Measurements from ENCODE around the gene KLF7.

The KLF7 gene

GRCh38 chr2:207123776-207124391 is 41.9 kb downstream of the KLF7 start:
- no peak for DNase-seq (ENCODE audit: low spot score)

- no peak for DNase-seq (ENCODE audit: low spot score)
Measured at GRCh38 chr2:207123335-207123744, 42.4 kb downstream of the KLF7 start.

GRCh38 chr2:207122651-207123334 is 43.0 kb downstream of the KLF7 start:
- DNase-seq (ENCODE audit: low spot score) = no peak

GRCh38 chr2:207121784-207122183 is 44.0 kb downstream of the KLF7 start:
- peak; percentile 76 for DNase-seq (ENCODE audit: low spot score)

GRCh38 chr2:207119048-207119447 is 46.7 kb downstream of the KLF7 start:
- no peak for DNase-seq (ENCODE audit: low spot score)

- no peak for DNase-seq (ENCODE audit: low spot score)
Measured at GRCh38 chr2:207117668-207118067, 48.1 kb downstream of the KLF7 start.

- DNase-seq (ENCODE audit: low spot score) = no peak
Measured at GRCh38 chr2:207115715-207116364, 49.9 kb downstream of the KLF7 start.

- no peak for DNase-seq (ENCODE audit: low spot score)
Measured at GRCh38 chr2:207113414-207113813, 52.3 kb downstream of the KLF7 start.

GRCh38 chr2:207112785-207113184 is 53.0 kb downstream of the KLF7 start:
- DNase-seq (ENCODE audit: low spot score) = no peak

- no peak for DNase-seq (ENCODE audit: low spot score)
Measured at GRCh38 chr2:207112383-207112782, 53.4 kb downstream of the KLF7 start.

- DNase-seq (ENCODE audit: low spot score) = no peak
Measured at GRCh38 chr2:207111757-207112156, 54.0 kb downstream of the KLF7 start.

GRCh38 chr2:207110715-207111114 is 55.0 kb downstream of the KLF7 start:
- DNase-seq (ENCODE audit: low spot score) = no peak

GRCh38 chr2:207110310-207110709 is 55.4 kb downstream of the KLF7 start:
- DNase-seq (ENCODE audit: low spot score) = no peak

GRCh38 chr2:207109768-207110167 is 56.0 kb downstream of the KLF7 start:
- DNase-seq (ENCODE audit: low spot score) = no peak

- no peak for DNase-seq (ENCODE audit: low spot score)
Measured at GRCh38 chr2:207108440-207108839, 57.3 kb downstream of the KLF7 start.

GRCh38 chr2:207107551-207107950 is 58.2 kb downstream of the KLF7 start:
- no peak for DNase-seq (ENCODE audit: low spot score)

- no peak for DNase-seq (ENCODE audit: low spot score)
Measured at GRCh38 chr2:207107131-207107530, 58.6 kb downstream of the KLF7 start.

GRCh38 chr2:207103132-207103531 is 62.6 kb downstream of the KLF7 start:
- DNase-seq (ENCODE audit: low spot score) = no peak

- DNase-seq (ENCODE audit: low spot score) = no peak
Measured at GRCh38 chr2:207101984-207102383, 63.8 kb downstream of the KLF7 start.

GRCh38 chr2:207097278-207097677 is 68.5 kb downstream of the KLF7 start:
- DNase-seq (ENCODE audit: low spot score) = no peak

- DNase-seq (ENCODE audit: low spot score) = no peak
Measured at GRCh38 chr2:207095963-207096362, 69.8 kb downstream of the KLF7 start.

- DNase-seq (ENCODE audit: low spot score) = no peak
Measured at GRCh38 chr2:207093234-207093633, 72.5 kb downstream of the KLF7 start.

GRCh38 chr2:207092818-207093217 is 72.9 kb downstream of the KLF7 start:
- DNase-seq (ENCODE audit: low spot score) = no peak
